Brain microvascular endothelial cell (primary cell): ENCODE measurements around the gene COL16A1.

ENCODE experiments used
- DNase-seq: peaks from one replicate; pipeline ENCODE4 v3.0.0-alpha.2; 2020
- H3K27ac ChIP-seq: fragments of 250-450 bp; sonication (Bioruptor Pico); 2 replicates; pipeline ENCODE4 v1.5.1; 2020; ENCODE audit warnings: mild to moderate bottlenecking, moderate library complexity
- H3K27me3 ChIP-seq: fragments of 250-450 bp; sonication (Bioruptor Pico); replicated peaks from 2 replicates; pipeline ENCODE4 v1.5.1; 2020; ENCODE audit warnings: mild to moderate bottlenecking
- H3K36me3 ChIP-seq: fragments of 250-450 bp; sonication (Bioruptor Pico); replicated peaks from 2 replicates; pipeline ENCODE4 v1.5.1; 2020; ENCODE audit warnings: mild to moderate bottlenecking
- H3K4me3 ChIP-seq: 2 replicates; pipeline ENCODE4 v1.5.1; 2011; ENCODE audit warnings: low read depth, mild to moderate bottlenecking, control low read depth, low read length, moderate library complexity
- CTCF ChIP-seq: IDR thresholded peaks from 2 replicates; pipeline ENCODE4 v1.5.1; 2011; ENCODE audit warnings: low read depth, mild to moderate bottlenecking, moderate library complexity, low read length, control low read depth, inconsistent platforms; ENCODE audit errors: missing control alignments
- in situ Hi-C: cut with HindIII; loops from 2 replicates; pipeline ENCODE4 v1.10.0; 2017; ENCODE audit warnings: low sequenced_read_pairs, low pct_ligation_motif_present

Gene COL16A1

GRCh38 chr1:31615939-31616338, 87.9 kb downstream of the COL16A1 start:
- H3K27me3 ChIP-seq = peaks cover 3% of the 10 kb centered on the region
- no peak for DNase-seq
- no peak overlapping the region for H3K4me3 ChIP-seq
- no peak for TF ChIP-seq CTCF
- no peak overlapping the region for H3K27ac ChIP-seq
- no peaks in the 10 kb centered on the region for H3K36me3 ChIP-seq
- in situ Hi-C loops = no loop called here

GRCh38 chr1:31615414-31615813, 88.4 kb downstream of the COL16A1 start:
- Histone ChIP-seq H3K36me3 (no peaks in the 10 kb centered on the region), H3K27me3 (peaks cover 3% of the 10 kb centered on the region), H3K4me3 (no peak overlapping the region), H3K27ac (no peak overlapping the region)
- DNase-seq = no peak
- no peak for TF ChIP-seq CTCF
- in situ Hi-C loops = no loop called here

GRCh38 chr1:31614414-31615005, 89.3 kb downstream of the COL16A1 start:
- Histone ChIP-seq H3K4me3 (no peak overlapping the region), H3K36me3 (no peaks in the 10 kb centered on the region), H3K27ac (no peak overlapping the region), H3K27me3 (peaks cover 3% of the 10 kb centered on the region)
- no peak for DNase-seq
- no peak for TF ChIP-seq CTCF
- in situ Hi-C loops = no loop called here

GRCh38 chr1:31609514-31610118, 94.2 kb downstream of the COL16A1 start:
- no peak overlapping the region for H3K27ac ChIP-seq
- DNase-seq = no peak
- in situ Hi-C loops = no loop called here
- no peak for TF ChIP-seq CTCF
- H3K36me3 ChIP-seq = no peaks in the 10 kb centered on the region
- H3K4me3 ChIP-seq = no peak overlapping the region
- no peaks in the 10 kb centered on the region for H3K27me3 ChIP-seq

- in situ Hi-C loops = no loop called here
- Histone ChIP-seq H3K27me3 (no peaks in the 10 kb centered on the region), H3K36me3 (no peaks in the 10 kb centered on the region), H3K27ac (no peak overlapping the region), H3K4me3 (no peak overlapping the region)
- DNase-seq = no peak
- TF ChIP-seq CTCF = no peak
Observed at GRCh38 chr1:31607360-31607759, 96.5 kb downstream of the COL16A1 start.
